ENCODE measurements around the gene PTPN5. TPM values are rescaled to one million over a fixed set of nuclear protein-coding genes. Genes with fewer than 3 reads are reported as not detected.

PTPN5 gene
- total RNA-seq, 2 donors from 2014 or later: not detected

DNA sequence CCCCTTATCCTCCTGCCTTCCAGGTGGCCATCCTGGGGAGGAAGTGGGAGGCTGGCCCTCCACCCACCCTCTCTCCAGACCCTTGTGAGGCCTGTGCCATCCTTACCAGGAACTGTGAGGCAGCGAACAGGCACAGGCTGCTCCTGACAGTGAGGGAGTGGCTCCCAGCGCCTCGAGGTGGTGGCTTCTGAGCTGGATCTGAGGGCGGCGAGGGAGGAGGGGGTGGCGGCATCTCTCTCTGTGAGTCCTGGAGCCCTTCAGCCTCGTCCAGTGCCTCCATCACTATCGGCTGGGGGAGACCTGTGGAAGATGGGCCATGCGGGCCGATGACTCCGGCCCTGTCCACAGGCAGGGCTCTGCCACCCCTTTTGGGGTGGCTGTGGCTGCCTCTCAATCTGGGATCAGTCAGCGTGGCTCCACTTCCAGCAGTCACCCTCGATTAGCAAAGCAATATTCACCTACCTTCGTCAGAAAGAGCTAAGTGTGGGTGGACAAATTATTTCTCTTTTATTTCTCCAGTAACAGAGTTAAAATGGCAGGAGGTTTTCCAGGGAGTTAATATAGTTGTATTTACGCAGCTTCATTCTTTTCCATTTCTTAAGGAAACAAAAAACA is 47.6 kb downstream of the PTPN5 start:
- Mint-ChIP-seq H3K27ac (no peak overlapping the region), H3K4me1 (peaks cover 3% of the 10 kb centered on the region), H3K27me3 (no peaks in the 10 kb centered on the region), H3K4me3 (no peak overlapping the region), H3K36me3 (ENCODE audit: low read depth) (no peaks in the 10 kb centered on the region)
- no peaks in the 10 kb centered on the region for H3K9me3 ChIP-seq (ENCODE audit: control insufficient read depth, low read length, poor library complexity, severe bottlenecking)
- ATAC-seq (no peak), DNase-seq (no peak)

- Mint-ChIP-seq H3K27me3 (no peaks in the 10 kb centered on the region), H3K4me1 (peaks cover 5% of the 10 kb centered on the region), H3K4me3 (no peak overlapping the region), H3K36me3 (ENCODE audit: low read depth) (no peaks in the 10 kb centered on the region), H3K27ac (no peak overlapping the region)
- no peaks in the 10 kb centered on the region for H3K9me3 ChIP-seq (ENCODE audit: control insufficient read depth, low read length, poor library complexity, severe bottlenecking)
- ATAC-seq: no peak
- no peak for DNase-seq
These were observed 48.2 kb downstream of the PTPN5 start for GRCh38 chr11:18743365-18743764.

GRCh38 chr11:18741783-18742182 is 49.8 kb downstream of the PTPN5 start:
- H3K27me3 Mint-ChIP-seq: no peaks in the 10 kb centered on the region
- H3K4me3 Mint-ChIP-seq: no peak overlapping the region
- H3K9me3 ChIP-seq (ENCODE audit: control insufficient read depth, low read length, poor library complexity, severe bottlenecking): no peaks in the 10 kb centered on the region
- DNase-seq (no peak), ATAC-seq (no peak)
- H3K4me1 Mint-ChIP-seq: peaks cover 5% of the 10 kb centered on the region
- H3K27ac Mint-ChIP-seq: no peak overlapping the region
- no peaks in the 10 kb centered on the region for H3K36me3 Mint-ChIP-seq (ENCODE audit: low read depth)

GRCh38 chr11:18739685-18740084 is 51.9 kb downstream of the PTPN5 start:
- Mint-ChIP-seq H3K4me1 (peaks cover 5% of the 10 kb centered on the region), H3K27ac (peak overlapping the region; percentile 37), H3K4me3 (no peak overlapping the region), H3K36me3 (ENCODE audit: low read depth) (no peaks in the 10 kb centered on the region), H3K27me3 (peaks cover 19% of the 10 kb centered on the region)
- no peaks in the 10 kb centered on the region for H3K9me3 ChIP-seq (ENCODE audit: control insufficient read depth, low read length, poor library complexity, severe bottlenecking)
- DNase-seq (no peak), ATAC-seq (no peak)

DNA sequence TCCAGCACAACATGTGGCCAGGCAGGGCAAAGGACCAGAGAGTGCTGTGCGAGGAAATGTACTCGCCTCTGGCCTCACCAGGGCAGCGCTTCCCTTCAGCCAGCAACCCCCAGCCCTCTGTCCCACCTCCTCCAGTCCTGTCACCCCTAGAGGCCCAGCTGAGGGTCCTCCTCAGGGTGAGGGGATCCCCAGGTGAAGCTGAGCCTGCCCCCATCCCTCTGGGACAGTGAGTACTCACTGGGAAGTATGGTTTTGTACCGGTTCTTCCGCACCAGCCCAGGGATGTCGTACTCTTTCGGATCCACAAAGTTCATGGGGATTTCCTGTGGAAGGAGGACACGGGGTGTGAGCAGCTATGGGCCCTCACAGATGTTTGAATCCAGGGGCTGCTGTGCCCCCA is 54.0 kb downstream of the PTPN5 start:
- H3K9me3 ChIP-seq (ENCODE audit: control insufficient read depth, low read length, poor library complexity, severe bottlenecking): no peaks in the 10 kb centered on the region
- Mint-ChIP-seq H3K4me3 (no peak overlapping the region), H3K27me3 (peaks cover 22% of the 10 kb centered on the region), H3K4me1 (peaks cover 5% of the 10 kb centered on the region), H3K27ac (no peak overlapping the region), H3K36me3 (ENCODE audit: low read depth) (no peaks in the 10 kb centered on the region)
- DNase-seq (no peak), ATAC-seq (no peak)

DNA sequence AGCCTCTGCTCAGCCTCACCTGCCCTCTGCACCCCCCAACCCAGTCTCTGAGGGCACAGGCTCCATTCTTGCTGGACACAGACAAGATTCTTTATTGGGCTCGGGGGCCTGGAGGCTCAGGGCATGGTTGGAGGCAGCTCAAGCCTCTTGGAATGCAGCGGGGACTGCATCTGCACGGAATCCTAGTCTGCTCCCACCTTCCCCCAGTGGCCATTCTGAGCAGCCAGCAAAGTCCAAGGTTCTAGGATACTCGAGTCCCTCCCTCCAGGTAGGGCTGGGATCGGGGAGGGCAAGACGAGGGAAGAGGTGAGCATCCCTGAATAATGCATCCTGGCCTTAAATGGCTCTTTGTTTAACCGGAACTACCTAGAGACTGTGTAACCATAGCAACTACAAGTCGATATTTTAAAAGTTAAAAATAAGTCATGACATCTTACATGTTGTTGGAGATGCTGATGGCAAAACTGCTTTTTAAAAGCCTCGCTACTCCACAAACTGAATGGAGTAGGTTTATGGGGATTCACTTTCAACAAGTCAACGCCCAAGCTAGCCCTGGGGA is 54.9 kb downstream of the PTPN5 start:
- Mint-ChIP-seq H3K4me3 (no peak overlapping the region), H3K36me3 (ENCODE audit: low read depth) (no peaks in the 10 kb centered on the region), H3K4me1 (peaks cover 9% of the 10 kb centered on the region), H3K27ac (no peak overlapping the region), H3K27me3 (peaks cover 22% of the 10 kb centered on the region)
- DNase-seq: no peak
- H3K9me3 ChIP-seq (ENCODE audit: control insufficient read depth, low read length, poor library complexity, severe bottlenecking): no peaks in the 10 kb centered on the region
- ATAC-seq: no peak

DNA sequence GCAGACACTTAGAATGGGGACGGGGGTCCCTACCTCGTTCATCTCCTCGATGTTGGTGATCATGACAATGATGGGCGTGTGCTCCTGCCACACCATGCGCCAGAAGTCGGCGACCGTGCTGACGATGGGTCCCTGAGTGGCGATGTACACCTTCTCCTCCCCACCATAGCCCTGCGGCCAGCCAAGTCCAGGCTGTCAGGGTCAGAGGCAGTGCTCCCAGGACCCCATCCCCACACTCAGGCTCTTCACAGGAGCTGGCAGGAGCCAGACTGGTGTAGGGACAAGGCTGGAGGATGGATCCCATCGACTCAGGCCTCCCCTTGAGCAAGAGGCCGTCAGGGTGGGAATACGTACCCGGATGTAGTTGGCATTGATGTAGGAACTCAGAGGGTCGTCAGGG is 58.4 kb downstream of the PTPN5 start:
- no peaks in the 10 kb centered on the region for H3K36me3 Mint-ChIP-seq (ENCODE audit: low read depth)
- no peaks in the 10 kb centered on the region for H3K9me3 ChIP-seq (ENCODE audit: control insufficient read depth, low read length, poor library complexity, severe bottlenecking)
- no peak overlapping the region for H3K27ac Mint-ChIP-seq
- no peak for DNase-seq
- H3K4me1 Mint-ChIP-seq: peaks cover 8% of the 10 kb centered on the region
- no peak for ATAC-seq
- H3K27me3 Mint-ChIP-seq: peaks cover 22% of the 10 kb centered on the region
- no peak overlapping the region for H3K4me3 Mint-ChIP-seq

GRCh38 chr11:18731949-18732821 is 59.4 kb downstream of the PTPN5 start:
- H3K27ac Mint-ChIP-seq: peak overlapping the region; percentile 74

GRCh38 chr11:18731441-18731840 is 60.2 kb downstream of the PTPN5 start:
- H3K4me3 Mint-ChIP-seq: no peak overlapping the region
- DNase-seq (no peak), ATAC-seq (no peak)
- H3K36me3 Mint-ChIP-seq (ENCODE audit: low read depth): no peaks in the 10 kb centered on the region
- peaks cover 12% of the 10 kb centered on the region for H3K4me1 Mint-ChIP-seq
- peaks cover 20% of the 10 kb centered on the region for H3K27me3 Mint-ChIP-seq
- no peaks in the 10 kb centered on the region for H3K9me3 ChIP-seq (ENCODE audit: control insufficient read depth, low read length, poor library complexity, severe bottlenecking)
- H3K27ac Mint-ChIP-seq: peak overlapping the region; percentile 74

More at GRCh38 chr11:18731949-18732821, 59.4 kb downstream of the PTPN5 start:
- ATAC-seq: peak; percentile 80
- Mint-ChIP-seq H3K36me3 (ENCODE audit: low read depth) (no peaks in the 10 kb centered on the region), H3K27me3 (peaks cover 22% of the 10 kb centered on the region), H3K4me3 (no peak overlapping the region), H3K4me1 (peaks cover 12% of the 10 kb centered on the region)
- DNase-seq: peak; percentile 43 to 67 (median 50)
- no peaks in the 10 kb centered on the region for H3K9me3 ChIP-seq (ENCODE audit: control insufficient read depth, low read length, poor library complexity, severe bottlenecking)

GRCh38 chr11:18730020-18730419 is 61.6 kb downstream of the PTPN5 start:
- H3K27me3 Mint-ChIP-seq: peaks cover 6% of the 10 kb centered on the region
- H3K9me3 ChIP-seq (ENCODE audit: control insufficient read depth, low read length, poor library complexity, severe bottlenecking): no peaks in the 10 kb centered on the region
- H3K36me3 Mint-ChIP-seq (ENCODE audit: low read depth): no peaks in the 10 kb centered on the region
- no peak for DNase-seq
- H3K4me3 Mint-ChIP-seq: no peak overlapping the region
- ATAC-seq: no peak
- H3K4me1 Mint-ChIP-seq: peaks cover 12% of the 10 kb centered on the region
- peak overlapping the region; percentile 62 for H3K27ac Mint-ChIP-seq

DNA sequence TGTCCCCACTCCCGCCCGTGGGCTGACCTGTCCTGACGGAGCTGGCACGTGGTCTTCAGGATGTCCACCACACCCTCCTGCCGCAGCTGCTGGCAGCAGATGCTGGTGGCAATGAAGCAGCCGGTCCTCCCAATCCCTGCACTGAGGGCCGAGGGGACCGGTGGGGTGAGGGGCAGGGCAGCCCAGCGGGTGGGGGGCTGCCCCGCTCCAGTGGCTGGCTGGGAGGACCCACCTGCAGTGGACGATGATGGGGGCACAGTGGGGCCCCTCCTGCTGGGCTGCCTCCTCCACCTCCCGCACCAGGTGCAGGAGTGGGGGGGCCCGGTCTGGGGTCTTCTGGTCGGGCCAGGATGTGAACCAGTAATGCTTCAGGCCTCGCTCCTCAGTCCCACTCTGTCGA is 62.2 kb downstream of the PTPN5 start:
- no peaks in the 10 kb centered on the region for H3K36me3 Mint-ChIP-seq (ENCODE audit: low read depth)
- no peak overlapping the region for H3K4me3 Mint-ChIP-seq
- peaks cover 12% of the 10 kb centered on the region for H3K4me1 Mint-ChIP-seq
- DNase-seq: no peak
- H3K9me3 ChIP-seq (ENCODE audit: control insufficient read depth, low read length, poor library complexity, severe bottlenecking): no peaks in the 10 kb centered on the region
- no peaks in the 10 kb centered on the region for H3K27me3 Mint-ChIP-seq
- peak overlapping the region; percentile 62 for H3K27ac Mint-ChIP-seq
- ATAC-seq: no peak

DNA sequence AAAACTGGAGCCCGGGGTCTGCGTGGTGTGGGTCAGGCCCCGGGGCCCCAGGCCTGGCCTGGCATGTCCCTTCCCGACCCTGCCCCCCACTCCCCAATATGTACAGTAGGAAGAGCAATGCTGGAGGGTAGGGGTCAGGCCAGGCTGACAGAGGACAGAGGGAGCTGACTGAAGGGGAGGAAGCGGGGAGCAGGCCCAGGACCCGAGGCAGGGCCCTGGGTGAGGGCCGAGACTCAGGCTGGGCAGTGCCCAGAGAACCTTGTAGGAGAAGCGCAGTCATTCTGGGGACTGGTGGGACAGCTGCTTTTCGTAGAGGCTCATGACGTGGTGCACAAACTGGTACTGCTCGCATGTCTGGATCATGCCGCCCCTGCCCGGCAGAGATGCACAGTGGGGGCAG is 62.9 kb downstream of the PTPN5 start:
- Mint-ChIP-seq H3K4me1 (peaks cover 12% of the 10 kb centered on the region), H3K27me3 (no peaks in the 10 kb centered on the region), H3K27ac (peak overlapping the region; percentile 74), H3K4me3 (no peak overlapping the region), H3K36me3 (ENCODE audit: low read depth) (no peaks in the 10 kb centered on the region)
- DNase-seq (no peak), ATAC-seq (no peak)
- H3K9me3 ChIP-seq (ENCODE audit: control insufficient read depth, low read length, poor library complexity, severe bottlenecking): no peaks in the 10 kb centered on the region

DNA sequence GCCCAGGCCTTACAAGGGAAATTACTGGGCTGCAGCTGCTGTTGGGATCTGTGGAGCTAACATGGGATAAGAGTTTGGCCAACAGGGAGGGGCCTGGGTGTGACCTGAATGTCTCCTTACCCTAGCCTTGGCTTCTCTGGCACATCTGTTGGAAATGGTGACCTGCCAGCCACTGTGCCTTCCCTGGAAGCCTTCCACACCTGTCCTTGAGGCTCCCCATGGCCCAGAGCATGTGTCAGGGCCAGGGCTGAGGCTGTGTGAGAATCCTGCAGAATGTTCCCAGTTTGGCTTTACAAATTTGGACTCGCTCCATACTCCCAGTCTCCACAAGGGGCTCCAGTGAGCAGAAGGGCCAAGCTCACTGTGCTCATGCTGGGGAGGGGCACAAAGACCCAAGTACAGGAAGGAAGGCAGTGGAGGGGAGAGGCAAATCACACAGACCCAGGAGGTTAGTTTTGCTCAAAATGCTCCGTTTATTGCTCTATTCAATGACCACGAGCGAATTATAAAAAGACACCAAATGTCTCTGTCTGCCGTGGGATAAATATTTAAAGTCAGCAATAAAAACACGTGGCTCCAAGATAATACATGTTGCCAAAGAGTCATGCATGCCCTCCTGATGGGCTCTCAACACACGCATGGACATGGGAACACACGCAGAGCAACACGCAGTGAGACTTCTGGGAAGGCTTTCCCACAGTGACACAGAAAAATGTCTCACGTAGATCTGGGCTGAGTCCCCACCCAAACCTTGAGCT is 63.9 kb downstream of the PTPN5 start:
- H3K27me3 Mint-ChIP-seq: no peaks in the 10 kb centered on the region
- peak overlapping the region; percentile 74 for H3K27ac Mint-ChIP-seq
- H3K36me3 Mint-ChIP-seq (ENCODE audit: low read depth): no peaks in the 10 kb centered on the region
- H3K4me3 Mint-ChIP-seq: peak overlapping the region; percentile 59
- peaks cover 12% of the 10 kb centered on the region for H3K4me1 Mint-ChIP-seq
- peak in 2 of 3 donors; percentile 33 to 38 for DNase-seq
- ATAC-seq: peak; percentile 75
- H3K9me3 ChIP-seq (ENCODE audit: control insufficient read depth, low read length, poor library complexity, severe bottlenecking): no peaks in the 10 kb centered on the region

All from T-helper 17 cell (primary cell).